Fibroblast of skin of right biceps (primary cell): Measurements from ENCODE around the gene SPTB.
"Not testable (repeated sequence)": the region's sequence is repeated elsewhere in the genome, so short reads cannot be mapped to it uniquely, and the experiment has no call there.

Source experiments
- DNase-seq: peaks from one replicate; pipeline ENCODE4 v3.0.0-alpha.2; 2013

The SPTB gene

GRCh38 chr14:64879635-64880220 lies at the start of gene SPTB:
SPTB (minus strand) TSS chr14:64879907; CDS start chr14:64823094, 56,813 bp downstream.
- DNase-seq = no peak

- DNase-seq = no peak
Measured at GRCh38 chr14:64929014-64929359, 49.3 kb upstream of the SPTB start.

- no peak for DNase-seq
Measured at GRCh38 chr14:64928239-64929013, 48.7 kb upstream of the SPTB start.

- no peak for DNase-seq
Measured at GRCh38 chr14:64927031-64927430, 47.3 kb upstream of the SPTB start.

GRCh38 chr14:64926398-64926995 lies 46.8 kb upstream of the SPTB start:
- no peak for DNase-seq

- no peak for DNase-seq
Measured at GRCh38 chr14:64923015-64923414, 43.3 kb upstream of the SPTB start.

- DNase-seq = no peak
Measured at GRCh38 chr14:64920465-64920864, 40.8 kb upstream of the SPTB start.

- peak; percentile 8 for DNase-seq
Measured at GRCh38 chr14:64919618-64920017, 39.9 kb upstream of the SPTB start.

GRCh38 chr14:64919215-64919614 lies 39.5 kb upstream of the SPTB start:
- no peak for DNase-seq

GRCh38 chr14:64918216-64918615 lies 38.5 kb upstream of the SPTB start:
- DNase-seq = peak; percentile 10

GRCh38 chr14:64915797-64916196 lies 36.1 kb upstream of the SPTB start:
- DNase-seq = no peak

- no peak for DNase-seq
Measured at GRCh38 chr14:64915029-64915424, 35.3 kb upstream of the SPTB start.

- peak; percentile 97 for DNase-seq
Measured at GRCh38 chr14:64914237-64915028, 34.7 kb upstream of the SPTB start, which contains the start of gene CHURC1. CHURC1 (plus strand) TSS chr14:64914455; CDS start chr14:64914496, 41 bp downstream.

GRCh38 chr14:64913477-64913876 lies 33.8 kb upstream of the SPTB start:
- not testable (repeated sequence) for DNase-seq

- DNase-seq = no peak
Measured at GRCh38 chr14:64912261-64912660, 32.6 kb upstream of the SPTB start.

GRCh38 chr14:64910847-64911495 lies 31.3 kb upstream of the SPTB start:
- DNase-seq = peak; percentile 29

- no peak for DNase-seq
Measured at GRCh38 chr14:64906022-64906421, 26.3 kb upstream of the SPTB start.

GRCh38 chr14:64899958-64900357 lies 20.3 kb upstream of the SPTB start:
- peak; percentile 35 for DNase-seq

GRCh38 chr14:64891839-64892375 lies 12.2 kb upstream of the SPTB start:
- DNase-seq = peak; percentile 63

- no peak for DNase-seq
Measured at GRCh38 chr14:64891173-64891838, 11.6 kb upstream of the SPTB start.

GRCh38 chr14:64889352-64889751 lies 9.6 kb upstream of the SPTB start:
- DNase-seq = no peak

- DNase-seq = no peak
Measured at GRCh38 chr14:64885559-64885958, 5.9 kb upstream of the SPTB start.
